Activated CD4-positive, CD25-positive, alpha-beta regulatory T cell treated with anti-CD3 and anti-CD28 coated beads, Interleukin-2, amount 50 U/mL, for 16 hours (primary cell): ENCODE measurements around the gene DOP1A.

Experiments
- DNase-seq: peaks from one replicate; pipeline ENCODE4 v3.0.0-alpha.2; 2020; ENCODE audit warnings: low read depth, low spot score

The DOP1A gene

GRCh38 chr6:83071707-83072106 is 4.2 kb downstream of the DOP1A start:
- no peak for DNase-seq

- DNase-seq = no peak
Observed at GRCh38 chr6:83072726-83073125, 5.3 kb downstream of the DOP1A start.

GRCh38 chr6:83073615-83074014 is 6.1 kb downstream of the DOP1A start:
- no peak for DNase-seq

GRCh38 chr6:83083476-83083875 is 16.0 kb downstream of the DOP1A start:
- no peak for DNase-seq

- no peak for DNase-seq
Observed at GRCh38 chr6:83086751-83087150, 19.3 kb downstream of the DOP1A start.

GRCh38 chr6:83092756-83093399 is 25.4 kb downstream of the DOP1A start:
- no peak for DNase-seq

GRCh38 chr6:83096791-83097190 is 29.3 kb downstream of the DOP1A start:
- DNase-seq = no peak

- DNase-seq = no peak
Observed at GRCh38 chr6:83097204-83097603, 29.7 kb downstream of the DOP1A start.

- DNase-seq = no peak
Observed at GRCh38 chr6:83097675-83098074, 30.2 kb downstream of the DOP1A start.

- no peak for DNase-seq
Observed at GRCh38 chr6:83098589-83098988, 31.1 kb downstream of the DOP1A start.

GRCh38 chr6:83108378-83108777 is 40.9 kb downstream of the DOP1A start:
- no peak for DNase-seq

GRCh38 chr6:83113258-83113657 is 45.8 kb downstream of the DOP1A start:
- no peak for DNase-seq

GRCh38 chr6:83114164-83114563 is 46.7 kb downstream of the DOP1A start:
- no peak for DNase-seq

GRCh38 chr6:83117802-83118201 is 50.3 kb downstream of the DOP1A start:
- no peak for DNase-seq

GRCh38 chr6:83119742-83120300 is 52.4 kb downstream of the DOP1A start:
- no peak for DNase-seq

GRCh38 chr6:83124553-83124952 is 57.1 kb downstream of the DOP1A start:
- DNase-seq = no peak

GRCh38 chr6:83125425-83125824 is 58.0 kb downstream of the DOP1A start:
- no peak for DNase-seq

GRCh38 chr6:83126223-83126622 is 58.8 kb downstream of the DOP1A start:
- DNase-seq = no peak

- no peak for DNase-seq
Observed at GRCh38 chr6:83126807-83127206, 59.3 kb downstream of the DOP1A start.

GRCh38 chr6:83127258-83127657 is 59.8 kb downstream of the DOP1A start:
- no peak for DNase-seq

GRCh38 chr6:83127976-83128375 is 60.5 kb downstream of the DOP1A start:
- no peak for DNase-seq

- DNase-seq = no peak
Observed at GRCh38 chr6:83132121-83132520, 64.7 kb downstream of the DOP1A start.

- DNase-seq = no peak
Observed at GRCh38 chr6:83138118-83138722, 70.7 kb downstream of the DOP1A start.
